Kidney epithelial cell (primary cell): ENCODE results near the gene TSPAN10. TPM values are rescaled to one million over a fixed set of nuclear protein-coding genes. Genes with fewer than 3 reads are reported as not detected.

Experiments used
- DNase-seq: peaks from one replicate; pipeline ENCODE4 v3.0.0-alpha.2; 2010; ENCODE audit warnings: low read depth
- H3K27me3 ChIP-seq: 2 replicates; pipeline ENCODE4 v1.6.0; 2011; ENCODE audit warnings: low read length; ENCODE audit not compliant: control insufficient read depth, insufficient read depth
- H3K36me3 ChIP-seq: 2 replicates; pipeline ENCODE4 v1.5.1; 2011; ENCODE audit warnings: low read length; ENCODE audit not compliant: control insufficient read depth, insufficient read depth
- H3K4me3 ChIP-seq: 2 replicates; pipeline ENCODE4 v1.5.1; 2011; ENCODE audit warnings: low read depth, mild to moderate bottlenecking, control low read depth, low read length
- CTCF ChIP-seq: IDR thresholded peaks from 2 replicates; pipeline ENCODE4 v1.5.1; 2011; ENCODE audit warnings: mild to moderate bottlenecking, moderate library complexity, low read length, control low read depth, inconsistent platforms; ENCODE audit not compliant: insufficient read depth, poor library complexity, severe bottlenecking
- total RNA-seq: library from RNA; depleted of rRNA; stranded (reverse); fragments of >200 nt; gene quantifications from 2 replicates; pipeline ENCODE4 v1.2.3, GENCODE V29; 2015

The TSPAN10 gene
- total RNA-seq, result 0.17 and 0.68 TPM in 2 replicates

GRCh38 chr17:81636505-81637288 lies at the start of gene TSPAN10, which contains the start of gene NPLOC4:
Gene TSPAN10, plus strand, starts transcription at chr17:81637196. Its CDS starts 5,217 bp downstream, at chr17:81642413.
Gene NPLOC4, minus strand, starts transcription at chr17:81637112. Its CDS starts 182 bp downstream, at chr17:81636930.
- peak; percentile 18 for DNase-seq
- H3K27me3 ChIP-seq, result no peaks in the 10 kb centered on the region
- TF ChIP-seq CTCF, result no peak
- no peaks in the 10 kb centered on the region for H3K36me3 ChIP-seq
- peak within 1 kb of the TSS; percentile 93 for H3K4me3 ChIP-seq

GRCh38 chr17:81589612-81590011 lies 47.4 kb upstream of the TSPAN10 start:
- no peak for TF ChIP-seq CTCF
- Histone ChIP-seq H3K36me3 (peaks cover 4% of the 10 kb centered on the region), H3K27me3 (no peaks in the 10 kb centered on the region), H3K4me3 (no peak overlapping the region)
- no peak for DNase-seq

GRCh38 chr17:81590121-81590520 lies 46.9 kb upstream of the TSPAN10 start:
- H3K27me3 ChIP-seq, result no peaks in the 10 kb centered on the region
- DNase-seq, result no peak
- peaks cover 4% of the 10 kb centered on the region for H3K36me3 ChIP-seq
- no peak for TF ChIP-seq CTCF
- H3K4me3 ChIP-seq, result no peak overlapping the region

- no peak for TF ChIP-seq CTCF
- Histone ChIP-seq H3K36me3 (peaks cover 1% of the 10 kb centered on the region), H3K4me3 (no peak overlapping the region), H3K27me3 (no peaks in the 10 kb centered on the region)
- no peak for DNase-seq
These were observed 45.0 kb upstream of the TSPAN10 start for GRCh38 chr17:81591971-81592370.

- Histone ChIP-seq H3K36me3 (peaks cover 1% of the 10 kb centered on the region), H3K4me3 (no peak overlapping the region), H3K27me3 (no peaks in the 10 kb centered on the region)
- no peak for TF ChIP-seq CTCF
- no peak for DNase-seq
These were observed 43.7 kb upstream of the TSPAN10 start for GRCh38 chr17:81593105-81593871.
